H9 (cell line): Measurements from ENCODE around the gene CCNY. TPM values are rescaled to one million over a fixed set of nuclear protein-coding genes. Genes with fewer than 3 reads are reported as not detected.

Experiments used
- DNase-seq: peaks from one replicate; pipeline ENCODE4 v3.0.0-alpha.2; 2017
- H2AFZ ChIP-seq: one replicate; pipeline ENCODE4 v1.6.1; 2013; ENCODE audit warnings: mild to moderate bottlenecking, low read length, control low read depth, moderate library complexity
- H2AK5ac ChIP-seq: 2 replicates; pipeline ENCODE4 v1.6.1; 2013; ENCODE audit warnings: low read length, control low read depth, mixed read lengths; ENCODE audit not compliant: insufficient read length
- H2BK120ac ChIP-seq: one replicate; pipeline ENCODE4 v1.6.1; 2013; ENCODE audit warnings: low read depth, mild to moderate bottlenecking, low read length, control low read depth, inconsistent platforms; ENCODE audit not compliant: poor library complexity, severe bottlenecking
- H2BK12ac ChIP-seq: 2 replicates; pipeline ENCODE4 v1.6.1; 2013; ENCODE audit warnings: low read length, control low read depth, mixed read lengths, low read depth; ENCODE audit not compliant: insufficient read length
- H2BK15ac ChIP-seq: 2 replicates; pipeline ENCODE4 v1.6.1; 2013; ENCODE audit warnings: low read depth, low read length, control low read depth
- H2BK20ac ChIP-seq: one replicate; pipeline ENCODE4 v1.6.1; 2013; ENCODE audit warnings: low read depth, mild to moderate bottlenecking, low read length, control low read depth, inconsistent platforms; ENCODE audit not compliant: poor library complexity, severe bottlenecking
- H2BK5ac ChIP-seq: 2 replicates; pipeline ENCODE4 v1.6.1; 2013; ENCODE audit warnings: low read length, control low read depth, mixed read lengths; ENCODE audit not compliant: insufficient read length
- H3K14ac ChIP-seq: 2 replicates; pipeline ENCODE4 v1.6.1; 2013; ENCODE audit warnings: low read length, control low read depth; ENCODE audit not compliant: insufficient read depth
- H3K18ac ChIP-seq: 2 replicates; pipeline ENCODE4 v1.6.1; 2013; ENCODE audit warnings: low read depth, mild to moderate bottlenecking, mixed read lengths, low read length, control low read depth; ENCODE audit not compliant: insufficient read length
- H3K23ac ChIP-seq: 2 replicates; pipeline ENCODE4 v1.6.1; 2013; ENCODE audit warnings: low read length, control low read depth, mixed read lengths, low read depth; ENCODE audit not compliant: insufficient read length
- H3K23me2 ChIP-seq: 2 replicates; pipeline ENCODE4 v1.6.1; 2013; ENCODE audit warnings: low read depth, mild to moderate bottlenecking, mixed read lengths, low read length, control low read depth; ENCODE audit not compliant: insufficient read length, poor library complexity, severe bottlenecking
- H3K27ac ChIP-seq: 2 replicates; pipeline ENCODE4 v1.5.1; 2013; ENCODE audit warnings: low read length, control low read depth, mixed read lengths, low read depth; ENCODE audit not compliant: insufficient read length
- H3K27me3 ChIP-seq: 2 replicates; pipeline ENCODE4 v1.6.1; 2013; ENCODE audit warnings: low read length, control low read depth, inconsistent platforms; ENCODE audit not compliant: insufficient read depth
- H3K4ac ChIP-seq: 2 replicates; pipeline ENCODE4 v1.6.1; 2013; ENCODE audit warnings: low read depth, mild to moderate bottlenecking, control low read depth, inconsistent platforms, low read length, moderate library complexity
- H3K4me1 ChIP-seq: 2 replicates; pipeline ENCODE4 v1.6.1; 2013; ENCODE audit warnings: low read length, control low read depth, inconsistent platforms; ENCODE audit not compliant: insufficient read depth
- H3K4me2 ChIP-seq: 2 replicates; pipeline ENCODE4 v1.6.1; 2013; ENCODE audit warnings: low read length, control low read depth, mixed read lengths; ENCODE audit not compliant: insufficient read length, insufficient read depth
- H3K56ac ChIP-seq: 2 replicates; pipeline ENCODE4 v1.6.1; 2013; ENCODE audit warnings: low read depth, mild to moderate bottlenecking, mixed read lengths, low read length, control low read depth; ENCODE audit not compliant: insufficient read length
- H3K79me1 ChIP-seq: 2 replicates; pipeline ENCODE4 v1.6.1; 2013; ENCODE audit warnings: low read depth, mild to moderate bottlenecking, moderate library complexity, low read length, control low read depth, inconsistent platforms; ENCODE audit not compliant: insufficient read depth, poor library complexity, severe bottlenecking
- H3K79me2 ChIP-seq: 2 replicates; pipeline ENCODE4 v1.6.1; 2013; ENCODE audit warnings: low read length, control low read depth, inconsistent platforms; ENCODE audit not compliant: insufficient read depth
- H3K9ac ChIP-seq: 2 replicates; pipeline ENCODE4 v1.6.1; 2013; ENCODE audit warnings: low read length, control low read depth, mixed read lengths; ENCODE audit not compliant: insufficient read length; ENCODE audit errors: extremely low read depth
- H3K9me3 ChIP-seq: one replicate; pipeline ENCODE4 v1.6.1; 2013; ENCODE audit warnings: low read depth, low read length, inconsistent platforms; ENCODE audit not compliant: control insufficient read depth
- H3T11ph ChIP-seq: one replicate; pipeline ENCODE4 v1.6.1; 2013; ENCODE audit warnings: mild to moderate bottlenecking, low read length, control low read depth, inconsistent platforms
- H4K20me1 ChIP-seq: one replicate; pipeline ENCODE4 v1.6.1; 2013; ENCODE audit not compliant: control insufficient read depth, insufficient read length, insufficient read depth
- H4K5ac ChIP-seq: 2 replicates; pipeline ENCODE4 v1.6.1; 2013; ENCODE audit warnings: low read depth, mild to moderate bottlenecking, mixed read lengths, low read length, control low read depth; ENCODE audit not compliant: insufficient read length
- H4K8ac ChIP-seq: replicated peaks from 2 replicates; pipeline ENCODE4 v1.6.1; 2013; ENCODE audit warnings: low read length, control low read depth, mixed read lengths, low read depth; ENCODE audit not compliant: insufficient read length
- H4K91ac ChIP-seq: 2 replicates; pipeline ENCODE4 v1.6.1; 2013; ENCODE audit warnings: low read depth, mild to moderate bottlenecking, moderate library complexity, mixed read lengths, low read length, control low read depth; ENCODE audit not compliant: insufficient read length
- H3K27ac Mint-ChIP-seq, 3 experiments: 2 replicates in 2 of 3; 3 replicates in 1 of 3; pipeline ENCODE4 v1.8.0; 2020 to 2021; ENCODE audit warnings: mixed read lengths in 3 of 3, mild to moderate bottlenecking in 1 of 3, moderate library complexity in 1 of 3
- H3K27me3 Mint-ChIP-seq: 2 replicates; pipeline ENCODE4 v1.8.0; 2021; ENCODE audit warnings: low read depth, mild to moderate bottlenecking, moderate library complexity, mixed read lengths
- H3K36me3 Mint-ChIP-seq, 3 experiments: 2 replicates in 2 of 3; 3 replicates in 1 of 3; pipeline ENCODE4 v1.8.0; 2020 to 2021; ENCODE audit warnings: low read depth in 3 of 3, mixed read lengths in 3 of 3; ENCODE audit not compliant: insufficient read depth in 1 of 3
- H3K4me1 Mint-ChIP-seq, 2 experiments: 2 replicates each; pipeline ENCODE4 v1.8.0; 2020; ENCODE audit warnings: mixed read lengths in 2 of 2
- H3K4me3 Mint-ChIP-seq, 2 experiments: 2 replicates in 1 of 2; 3 replicates in 1 of 2; pipeline ENCODE4 v1.8.0; 2020 to 2021; ENCODE audit warnings: mild to moderate bottlenecking in 2 of 2, mixed read lengths in 2 of 2, moderate library complexity in 1 of 2
- H3K9me3 Mint-ChIP-seq, 2 experiments: 2 replicates in 1 of 2; 3 replicates in 1 of 2; pipeline ENCODE4 v1.8.0; 2020; ENCODE audit warnings: mild to moderate bottlenecking in 2 of 2, mixed read lengths in 2 of 2, moderate library complexity in 1 of 2
- CTCF ChIP-seq: fragments of 200-600 bp; sonication (generic); conservative IDR thresholded peaks from 3 replicates; pipeline ENCODE4 v1.8.0; 2021; ENCODE audit warnings: antibody characterized with exemption, mild to moderate bottlenecking
- WGBS: extraction: QIAGEN DNeasy Blood & Tissue Kit; methylation state at CpG from one replicate; pipeline ENCODE4 v1.1.7; 2013; ENCODE audit warnings: missing lambda C conversion rate, low lambda C conversion rate, mixed read lengths; ENCODE audit not compliant: insufficient read length; ENCODE audit errors: extremely low coverage; 5-methylcytosine and 5-hydroxymethylcytosine counted together
- long read RNA-seq: library from polyadenylated mRNA; unstranded; transcript quantifications from one replicate; pipeline ENCODE4 v2.0.0, GENCODE V29; 2020
- total RNA-seq: library from RNA; stranded (reverse); gene quantifications from 2 replicates; pipeline ENCODE4 v1.2.1, GENCODE V29; 2021

The CCNY gene
- 62.1 and 69.2 TPM in 2 replicates for total RNA-seq
- long read RNA-seq, transcript CCNY-203 (10 exons, 3,960 nt), result major isoform, 7 of 18 reads
- long read RNA-seq, partial matches to known transcripts, result 1 of 18 reads
- long read RNA-seq, other reads (novel, unspliced or antisense), result 10 of 18 reads

DNA sequence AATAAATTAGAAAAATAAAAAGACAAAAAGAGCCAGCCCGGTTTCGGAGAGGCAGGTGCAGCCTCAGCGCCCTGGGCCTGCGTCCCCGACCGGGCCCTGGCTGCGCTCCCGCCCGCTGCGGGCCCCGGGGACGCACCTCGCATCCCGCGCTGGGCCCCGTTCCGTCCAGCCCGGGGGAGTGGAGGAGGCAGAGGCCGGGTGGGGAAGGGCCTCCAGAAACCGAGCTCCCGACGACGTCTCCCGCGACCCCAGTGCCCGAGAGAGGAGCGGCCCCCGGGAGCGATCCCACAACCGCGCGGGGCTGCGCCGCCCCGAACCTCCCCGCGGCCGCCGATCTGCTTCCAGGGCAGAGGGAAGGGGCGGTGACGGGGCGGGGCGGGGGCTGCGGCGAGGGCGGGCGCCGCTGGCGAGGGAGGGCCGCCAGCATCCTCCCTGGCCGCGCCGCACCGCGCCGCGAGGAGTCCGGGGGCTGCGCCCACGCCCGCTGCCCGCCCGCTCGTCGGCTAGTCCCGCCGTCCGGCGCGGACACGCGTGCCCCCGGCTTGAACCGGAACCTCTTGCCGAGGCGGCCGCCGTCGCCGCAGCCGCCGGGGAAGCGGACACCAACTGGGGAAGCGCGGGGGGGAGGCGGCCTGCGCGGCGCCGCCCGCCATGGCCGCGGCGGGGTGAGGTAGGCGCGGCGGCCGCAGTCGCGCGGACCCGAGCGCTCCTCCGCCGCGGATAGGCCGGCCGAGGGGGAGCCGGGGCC lies at the start of gene CCNY:
TSS of gene CCNY (plus strand) at position 426 of the 748 bp plus-strand sequence. CDS start 545 bp downstream, outside the sequence.
- H2BK15ac ChIP-seq, result no peak within 1 kb of the TSS
- no peak within 1 kb of the TSS for H2BK12ac ChIP-seq
- H3K27me3 Mint-ChIP-seq, result no peaks in the 10 kb centered on the region
- no peak within 1 kb of the TSS for H4K5ac ChIP-seq
- H3K36me3 Mint-ChIP-seq, result peaks cover 15 to 21% (median 20%) of the 10 kb centered on the region in 3 experiments
- peak within 1 kb of the TSS; percentile 82 for H3K18ac ChIP-seq
- peak within 1 kb of the TSS; percentile 94 for H3K14ac ChIP-seq
- DNase-seq, result peak; percentile 65
- peaks cover 4% of the 10 kb centered on the region; the same call in 1 of the 2 replicates for H3K79me2 ChIP-seq
- no peaks in the 10 kb centered on the region for H3K4me1 ChIP-seq
- H3K4me2 ChIP-seq, result peak within 1 kb of the TSS; percentile 67
- H3K56ac ChIP-seq, result no peak within 1 kb of the TSS
- no peak within 1 kb of the TSS for H4K8ac ChIP-seq
- peak within 1 kb of the TSS; percentile 54 for H3K9ac ChIP-seq
- H3K4ac ChIP-seq, result no peak within 1 kb of the TSS
- H3K23me2 ChIP-seq, result no peaks in the 10 kb centered on the region
- no peaks in the 10 kb centered on the region for H4K20me1 ChIP-seq
- no peak within 1 kb of the TSS for H2BK5ac ChIP-seq
- peak within 1 kb of the TSS; percentile 83 to 93 for H3K4me3 Mint-ChIP-seq
- H2AK5ac ChIP-seq, result no peak within 1 kb of the TSS
- H3K9me3 Mint-ChIP-seq, result peaks cover 3 to 17% of the 10 kb centered on the region in 2 experiments; a peak in 3 of 5 replicates
- H4K91ac ChIP-seq, result no peak within 1 kb of the TSS
- no peaks in the 10 kb centered on the region for H3K9me3 ChIP-seq
- H3K27ac ChIP-seq, result no peak within 1 kb of the TSS
- H3K27ac Mint-ChIP-seq, result peak within 1 kb of the TSS in 2 of 3 experiments; percentile 77 to 94; a peak in 3 of 7 replicates
- H3K4me1 Mint-ChIP-seq, result peaks cover 29 to 38% of the 10 kb centered on the region in 2 experiments
- no peak within 1 kb of the TSS for H2BK120ac ChIP-seq
- H2BK20ac ChIP-seq, result no peak within 1 kb of the TSS
- no peaks in the 10 kb centered on the region for H3K79me1 ChIP-seq
- H3K23ac ChIP-seq, result no peak within 1 kb of the TSS
- no peak within 1 kb of the TSS for H3T11ph ChIP-seq
- WGBS, result no CpG with 5 or more reads among the region's 109 CpGs
- H3K27me3 ChIP-seq, result no peaks in the 10 kb centered on the region
- no peak within 1 kb of the TSS for H2AFZ ChIP-seq
- TF ChIP-seq CTCF, result no peak
